GM19239 (cell line): ENCODE results near the gene SPATS2.

Source experiments
- DNase-seq: peaks from one replicate; pipeline ENCODE4 v3.0.0; 2011; ENCODE audit warnings: low spot score; ENCODE audit not compliant: insufficient read length
- FAIRE-seq: peaks from 2 replicates; lab custom pipeline; 2011; peaks lifted over from hg19 to GRCh38; lab: Jason Lieb, UNC

The SPATS2 gene

GRCh38 chr12:49548822-49549648 lies 181.8 kb downstream of the SPATS2 start:
- DNase-seq (no peak), FAIRE-seq (no peak)

DNA sequence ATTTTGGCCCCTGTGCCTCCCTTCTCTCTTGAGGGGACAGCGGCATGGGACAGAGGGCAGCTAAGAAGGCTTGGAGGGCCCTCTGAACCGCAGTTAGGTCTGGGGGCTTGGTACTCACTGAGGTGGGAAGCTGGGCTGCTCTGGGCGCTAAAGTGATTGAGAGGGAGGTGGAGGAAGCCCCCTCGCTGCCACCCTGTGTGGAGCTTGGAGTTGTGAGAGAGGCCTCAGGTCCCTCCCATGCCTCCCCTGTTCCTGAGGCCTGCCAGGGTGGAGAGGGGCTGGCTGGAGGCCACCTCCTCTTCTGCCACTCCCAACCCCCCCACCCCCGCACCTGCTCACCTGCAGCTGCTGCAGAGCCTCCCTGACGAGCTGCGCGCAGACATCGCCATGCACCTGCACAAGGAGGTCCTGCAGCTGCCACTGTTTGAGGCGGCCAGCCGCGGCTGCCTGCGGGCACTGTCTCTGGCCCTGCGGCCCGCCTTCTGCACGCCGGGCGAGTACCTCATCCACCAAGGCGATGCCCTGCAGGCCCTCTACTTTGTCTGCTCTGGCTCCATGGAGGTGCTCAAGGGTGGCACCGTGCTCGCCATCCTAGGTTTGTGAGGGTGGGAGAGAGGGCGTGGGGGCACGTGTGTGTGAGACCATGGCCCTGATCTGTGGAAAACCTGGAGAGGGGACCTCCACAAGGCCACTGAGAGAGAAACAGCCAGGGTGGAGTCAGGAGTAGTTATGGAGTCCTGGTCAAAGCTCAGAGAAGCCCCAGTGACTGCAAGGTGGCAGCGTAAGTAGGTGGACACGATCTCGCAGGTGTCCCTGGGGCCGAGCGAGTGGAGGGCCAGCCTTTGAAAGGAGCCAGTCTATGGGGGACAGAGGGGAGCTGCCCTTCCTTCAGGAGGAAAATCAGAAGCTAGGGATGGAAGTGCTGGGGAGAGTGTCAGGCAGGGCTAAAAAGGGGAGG lies 182.8 kb downstream of the SPATS2 start:
- DNase-seq (no peak), FAIRE-seq (no peak)

- FAIRE-seq: peak; percentile 54
- DNase-seq: no peak
These were observed 183.5 kb downstream of the SPATS2 start for GRCh38 chr12:49550693-49551252.

DNA sequence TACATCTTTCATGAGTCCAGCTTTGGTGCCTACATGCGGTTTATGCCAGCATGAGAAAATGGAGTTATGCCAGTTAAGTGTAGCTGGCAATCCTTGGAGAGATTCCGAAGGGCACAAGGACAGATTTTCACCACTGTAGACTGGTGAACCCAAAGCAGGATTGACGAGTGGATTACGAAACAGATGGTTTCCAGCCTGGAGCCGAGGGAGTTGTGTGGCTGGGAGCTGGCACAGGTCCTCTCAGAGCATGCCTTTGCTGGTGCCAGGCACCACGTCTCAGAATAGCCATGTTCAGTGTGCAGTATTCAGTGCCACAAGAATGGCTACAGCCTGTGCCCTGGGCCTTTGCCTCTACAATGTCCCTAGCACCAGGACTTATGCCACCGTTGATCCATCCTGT lies 184.8 kb downstream of the SPATS2 start:
- no peak for DNase-seq
- FAIRE-seq: no peak

DNA sequence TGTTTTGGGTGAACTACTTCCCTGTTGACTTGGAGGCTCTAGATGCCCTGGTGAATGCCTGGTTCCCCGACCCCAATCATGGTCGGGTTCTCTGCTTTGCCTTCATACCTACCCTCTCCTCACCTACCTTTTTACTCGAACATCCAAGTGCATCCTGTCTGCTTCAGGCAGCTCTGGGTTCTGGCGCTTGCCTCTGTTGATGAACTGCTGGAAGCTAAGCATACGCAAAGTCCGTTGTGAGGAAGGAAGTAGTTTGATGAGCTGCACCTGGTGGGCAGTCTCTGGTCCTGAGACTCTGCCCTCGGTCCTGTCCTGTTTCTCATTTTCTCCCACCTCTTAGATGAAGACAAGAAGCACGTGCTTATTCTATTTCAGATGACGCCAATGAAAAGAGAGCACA lies 185.2 kb downstream of the SPATS2 start:
- no peak for DNase-seq
- FAIRE-seq: no peak

GRCh38 chr12:49552899-49553298 lies 185.6 kb downstream of the SPATS2 start:
- FAIRE-seq (no peak), DNase-seq (no peak)

- DNase-seq (no peak), FAIRE-seq (peak; percentile 14)
These were observed 186.3 kb downstream of the SPATS2 start for GRCh38 chr12:49553512-49554088.

GRCh38 chr12:49554266-49554665 lies 187.0 kb downstream of the SPATS2 start:
- FAIRE-seq (no peak), DNase-seq (no peak)

DNA sequence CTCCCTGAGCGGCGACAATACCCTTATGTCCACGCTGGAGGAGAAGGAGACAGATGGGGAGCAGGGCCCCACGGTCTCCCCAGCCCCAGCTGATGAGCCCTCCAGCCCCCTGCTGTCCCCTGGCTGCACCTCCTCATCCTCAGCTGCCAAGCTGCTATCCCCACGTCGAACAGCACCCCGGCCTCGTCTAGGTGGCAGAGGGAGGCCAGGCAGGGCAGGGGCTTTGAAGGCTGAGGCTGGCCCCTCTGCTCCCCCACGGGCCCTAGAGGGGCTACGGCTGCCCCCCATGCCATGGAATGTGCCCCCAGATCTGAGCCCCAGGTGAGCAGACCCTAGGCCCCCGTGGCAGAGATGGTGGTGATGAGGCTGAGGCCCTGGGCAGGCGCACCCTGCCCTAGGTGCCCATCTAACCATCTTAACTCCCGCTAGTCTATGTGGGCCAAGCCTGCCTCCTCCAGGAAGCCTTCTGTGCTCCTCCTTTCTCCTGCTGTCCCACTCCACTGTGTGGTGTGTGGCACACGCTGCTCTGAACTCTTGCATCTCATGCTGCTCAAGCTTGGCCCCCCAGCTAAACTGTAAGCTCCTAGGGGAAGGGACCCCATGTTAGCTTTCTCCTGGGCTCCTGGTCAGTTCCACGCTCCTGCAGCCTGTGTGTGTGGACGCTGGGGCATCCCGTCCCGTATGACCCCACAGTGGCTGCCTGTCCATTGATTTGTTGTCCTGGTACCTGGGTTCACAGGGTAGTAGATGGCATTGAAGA lies 188.5 kb downstream of the SPATS2 start:
- FAIRE-seq: no peak
- DNase-seq: no peak

DNA sequence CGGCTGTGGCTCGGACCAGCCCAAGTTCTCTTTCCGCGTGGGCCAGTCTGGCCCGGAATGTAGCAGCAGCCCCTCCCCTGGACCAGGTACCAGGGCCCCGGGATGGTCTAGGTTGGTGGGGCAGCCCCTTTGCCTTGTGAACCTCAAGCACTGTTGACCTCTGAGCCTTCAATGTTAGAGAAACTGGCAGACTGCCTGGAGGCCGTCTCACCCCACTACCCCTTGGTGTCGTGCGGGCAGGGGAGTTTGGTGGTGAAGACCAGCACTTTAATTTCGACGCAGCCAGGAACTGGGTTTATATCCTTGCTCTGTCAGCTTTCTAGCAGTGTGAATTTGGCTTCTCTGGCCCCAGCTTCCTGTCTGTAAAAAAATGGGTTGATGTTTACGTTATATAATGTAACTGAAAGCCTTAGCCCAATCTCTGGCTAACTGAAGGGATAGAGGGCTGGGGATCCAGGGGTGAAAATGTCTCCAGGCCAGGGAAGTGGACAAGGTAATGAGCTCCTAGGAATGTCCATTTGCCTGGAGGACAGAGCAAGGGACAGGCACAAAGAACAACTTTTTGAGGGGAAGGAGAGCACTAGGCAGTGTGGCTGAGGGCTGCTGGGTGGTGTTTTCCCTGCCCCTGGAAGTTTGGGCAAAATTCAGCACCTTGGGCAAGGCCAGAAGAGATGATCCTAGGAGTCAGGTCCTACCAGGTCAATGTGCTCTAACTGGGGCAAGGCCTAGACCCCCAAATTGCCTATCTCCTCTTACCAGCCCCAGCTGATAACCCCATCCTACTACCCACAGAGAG lies 189.3 kb downstream of the SPATS2 start:
- DNase-seq: no peak
- no peak for FAIRE-seq

DNA sequence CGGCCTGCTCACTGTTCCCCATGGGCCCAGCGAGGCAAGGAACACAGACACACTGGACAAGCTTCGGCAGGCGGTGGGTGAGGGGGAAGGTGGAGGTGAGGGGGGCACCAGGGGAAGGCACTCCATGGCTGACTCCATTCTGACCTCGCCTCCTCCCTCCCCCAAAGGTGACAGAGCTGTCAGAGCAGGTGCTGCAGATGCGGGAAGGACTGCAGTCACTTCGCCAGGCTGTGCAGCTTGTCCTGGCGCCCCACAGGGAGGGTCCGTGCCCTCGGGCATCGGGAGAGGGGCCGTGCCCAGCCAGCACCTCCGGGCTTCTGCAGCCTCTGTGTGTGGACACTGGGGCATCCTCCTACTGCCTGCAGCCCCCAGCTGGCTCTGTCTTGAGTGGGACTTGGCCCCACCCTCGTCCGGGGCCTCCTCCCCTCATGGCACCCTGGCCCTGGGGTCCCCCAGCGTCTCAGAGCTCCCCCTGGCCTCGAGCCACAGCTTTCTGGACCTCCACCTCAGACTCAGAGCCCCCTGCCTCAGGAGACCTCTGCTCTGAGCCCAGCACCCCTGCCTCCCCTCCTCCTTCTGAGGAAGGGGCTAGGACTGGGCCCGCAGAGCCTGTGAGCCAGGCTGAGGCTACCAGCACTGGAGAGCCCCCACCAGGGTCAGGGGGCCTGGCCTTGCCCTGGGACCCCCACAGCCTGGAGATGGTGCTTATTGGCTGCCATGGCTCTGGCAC lies 190.1 kb downstream of the SPATS2 start:
- FAIRE-seq (no peak), DNase-seq (no peak)

- FAIRE-seq (no peak), DNase-seq (no peak)
These were observed 190.6 kb downstream of the SPATS2 start for GRCh38 chr12:49557917-49558215.

- DNase-seq (no peak), FAIRE-seq (no peak)
These were observed 191.3 kb downstream of the SPATS2 start for GRCh38 chr12:49558526-49558925.

GRCh38 chr12:49559011-49559675 lies 191.9 kb downstream of the SPATS2 start:
- FAIRE-seq (no peak), DNase-seq (no peak)

DNA sequence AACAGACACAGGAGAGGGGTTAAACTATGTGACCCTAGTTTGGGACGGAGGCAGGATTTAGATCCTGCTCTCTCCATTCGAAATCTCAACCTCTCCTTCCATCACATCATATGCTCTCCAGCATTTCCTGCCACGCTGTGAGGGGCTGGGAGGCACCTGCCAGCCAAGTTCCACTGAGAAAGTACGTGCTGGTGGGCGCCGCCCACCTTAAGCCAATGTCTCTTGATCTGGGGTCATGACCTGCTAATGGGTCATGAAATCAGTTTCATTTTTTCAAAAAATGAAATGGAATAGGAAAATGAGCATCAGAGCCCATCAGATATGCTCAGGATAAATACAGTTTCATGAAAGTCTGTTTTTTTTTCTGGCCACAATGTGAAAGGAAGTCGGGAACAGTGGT lies 193.4 kb downstream of the SPATS2 start:
- FAIRE-seq (no peak), DNase-seq (no peak)

GRCh38 chr12:49562233-49562632 lies 195.0 kb downstream of the SPATS2 start:
- no peak for FAIRE-seq
- no peak for DNase-seq

GRCh38 chr12:49562831-49563230 lies 195.6 kb downstream of the SPATS2 start:
- DNase-seq (no peak), FAIRE-seq (no peak)
